Amniotic stem cell (primary cell): ENCODE results near the gene ZNF740.

Experiments
- DNase-seq: peaks from one replicate; lab custom pipeline; 2025; lab: John Stamatoyannopoulos, UW

ZNF740 gene

GRCh38 chr12:53214687-53215455 is 34.3 kb downstream of the ZNF740 start:
- no peak for DNase-seq

- no peak for DNase-seq
Observed at GRCh38 chr12:53215497-53215896, 35.0 kb downstream of the ZNF740 start.

GRCh38 chr12:53217051-53217930 is 36.8 kb downstream of the ZNF740 start:
- DNase-seq = no peak

- no peak for DNase-seq
Observed at GRCh38 chr12:53217931-53218307, 37.4 kb downstream of the ZNF740 start.

- DNase-seq = no peak
Observed at GRCh38 chr12:53218551-53219291, 38.2 kb downstream of the ZNF740 start.

- no peak for DNase-seq
Observed at GRCh38 chr12:53219292-53219955, 38.9 kb downstream of the ZNF740 start.

- peak; percentile 54 for DNase-seq
Observed at GRCh38 chr12:53219956-53220693, 39.6 kb downstream of the ZNF740 start.

GRCh38 chr12:53220694-53221202 is 40.2 kb downstream of the ZNF740 start:
- DNase-seq = peak; percentile 85

GRCh38 chr12:53221203-53222080 is 40.9 kb downstream of the ZNF740 start:
- DNase-seq = no peak

GRCh38 chr12:53222170-53222721 is 41.7 kb downstream of the ZNF740 start:
- DNase-seq = no peak

- DNase-seq = no peak
Observed at GRCh38 chr12:53222806-53223261, 42.3 kb downstream of the ZNF740 start.

GRCh38 chr12:53223389-53224060 is 43.0 kb downstream of the ZNF740 start:
- no peak for DNase-seq

GRCh38 chr12:53224061-53224896 is 43.8 kb downstream of the ZNF740 start:
- no peak for DNase-seq

- DNase-seq = no peak
Observed at GRCh38 chr12:53224897-53225634, 44.5 kb downstream of the ZNF740 start.

GRCh38 chr12:53225635-53226424 is 45.3 kb downstream of the ZNF740 start:
- no peak for DNase-seq

- DNase-seq = no peak
Observed at GRCh38 chr12:53226815-53227214, 46.3 kb downstream of the ZNF740 start.
